H1 (cell line): Measurements from ENCODE around the gene IL5RA. TPM values are rescaled to one million over a fixed set of nuclear protein-coding genes. Genes with fewer than 3 reads are reported as not detected.

Experiments
- BCL11A ChIP-seq, 2 experiments: IDR thresholded peaks; one replicate each; pipeline ENCODE4 v1.6.1; 2011; ENCODE audit warnings: low read depth in 2 of 2, low read length in 2 of 2, mild to moderate bottlenecking in 2 of 2
- HDAC6 ChIP-seq: IDR thresholded peaks from one replicate; pipeline ENCODE4 v1.7.1; 2012; ENCODE audit warnings: low read depth, mild to moderate bottlenecking, inconsistent platforms, low read length, moderate library complexity
- TAF1 ChIP-seq: IDR thresholded peaks from 2 replicates; pipeline ENCODE4 v1.6.1; 2011; ENCODE audit warnings: mild to moderate bottlenecking, low read depth, low read length
- YY1 ChIP-seq: IDR thresholded peaks from 2 replicates; pipeline ENCODE4 v1.6.1; 2011; ENCODE audit warnings: low read depth, mild to moderate bottlenecking, low read length
- polyA plus RNA-seq, 7 experiments: library from polyadenylated mRNA; depleted of rRNA in 3 of 7; stranded (reverse) in 5 of 7; unstranded in 2 of 7; fragments of >200 nt in 5 of 7; fragments of 200-250 nt in 2 of 7; gene quantifications; 1 replicate in 5 of 7; 2 replicates in 1 of 7; 4 replicates in 1 of 7; pipeline versions ENCODE4 v1.2.1 to v1.2.3, GENCODE V29; 2011 to 2013; ENCODE audit warnings: missing spikeins in 2 of 7, mixed read lengths in 2 of 7
- total RNA-seq: library from RNA; stranded (reverse); fragmentation: NEBNext Ultra II Directional; extraction: Animal tissue kit (Norgen Biotek cat#: 25700); gene quantifications from 2 replicates; pipeline ENCODE4 v1.2.1, GENCODE V29; 2021

IL5RA gene
- total and polyA plus RNA-seq, 2 of the 8 experiments (the other 6 are each of a cell fraction or from before 2014, with no cell fraction given): not detected

GRCh38 chr3:3086239-3086638 is 23.9 kb downstream of the IL5RA start (continued):
- TF ChIP-seq BCL11A (IDR thresholded peaks at IDR 0.05; ENCODE audit: low read depth in 2 of 2, low read length in 2 of 2): no peak
- TF ChIP-seq HDAC6: no peak
- no peak for TF ChIP-seq YY1
- TF ChIP-seq TAF1: no peak
